Heart left ventricle (tissue), 13 donors: ENCODE results near the gene LYRM4.

Experiments
- POLR2A ChIP-seq, 2 donors: fragments of 450-650 bp; IDR thresholded peaks; one replicate each; pipeline ENCODE4 v1.6.1; 2017; ENCODE audit warnings: antibody characterized with exemption in 2 of 2, mild to moderate bottlenecking in 2 of 2, moderate library complexity in 2 of 2
- TF ChIP-seq, protein P1 (sequence below), 12 donors: fragments of 200-600 bp; sonication (generic) in 4 of 12; IDR thresholded peaks; one replicate each; pipeline versions ENCODE4 v1.5.0 to v1.8.0; 2018 to 2022; ENCODE audit warnings: antibody characterized with exemption in 12 of 12, mild to moderate bottlenecking in 5 of 12
- donor health status: ischemic (EF 13 %, LVEDD 7.1; RV severe dilation, severe dysfunction).
- donor health status: DM: no; HTN: yes; CAD: no.
- donor health status: DM: no; HTN: no; CAD: no.
- donor health status: ischemic (EF 25% LVEDD 6.9; RV normal size, moderate dysfunction).
- donor health status: ischemic (EF 25% LVEDD 5.7; RV mildly dilated, moderate dysfunction).
- donor health status: ischemic (EF 35%, LVEDD 5.7; RV mildly dilated, moderate dysfunction).
- donor health status: nonischemic (EF 11% LVEDD 7.7; RV severe dilation, severe dysfunction).
- donor health status: DM: yes; HTN: yes; CAD: no.
- donor health status: PGD.
- donor health status: ischemic (EF 29% LVEDD 5.4; RV normal size, mild dysfunction).
- donor health status: nonischemic (EF 23%, LVEDD 6.1; RV moderate dilation, normal function).

DNA sequence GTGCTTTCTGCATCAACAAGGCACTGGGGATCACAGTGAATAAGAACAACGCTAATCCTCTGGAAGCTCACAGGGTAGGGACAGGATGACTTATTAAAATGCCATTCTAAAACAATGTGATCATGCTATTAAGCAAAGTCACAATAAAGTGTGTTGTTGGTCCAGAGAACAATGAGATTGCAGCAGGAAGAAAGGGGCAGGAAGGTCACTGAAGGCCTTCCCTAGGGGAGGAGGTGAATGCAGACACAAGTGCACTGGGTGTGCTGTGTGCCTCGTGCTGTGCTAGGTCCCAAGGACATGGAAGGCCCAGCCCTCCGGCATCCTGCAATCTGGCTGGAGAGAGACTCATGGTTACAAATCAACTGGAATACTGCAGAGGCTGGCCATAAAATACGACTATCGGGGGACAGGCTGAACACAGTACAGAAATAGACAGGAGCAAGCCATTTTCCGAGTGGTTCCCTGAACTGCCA is 55.7 kb downstream of the LYRM4 start:
- TF ChIP-seq, protein P1, sequence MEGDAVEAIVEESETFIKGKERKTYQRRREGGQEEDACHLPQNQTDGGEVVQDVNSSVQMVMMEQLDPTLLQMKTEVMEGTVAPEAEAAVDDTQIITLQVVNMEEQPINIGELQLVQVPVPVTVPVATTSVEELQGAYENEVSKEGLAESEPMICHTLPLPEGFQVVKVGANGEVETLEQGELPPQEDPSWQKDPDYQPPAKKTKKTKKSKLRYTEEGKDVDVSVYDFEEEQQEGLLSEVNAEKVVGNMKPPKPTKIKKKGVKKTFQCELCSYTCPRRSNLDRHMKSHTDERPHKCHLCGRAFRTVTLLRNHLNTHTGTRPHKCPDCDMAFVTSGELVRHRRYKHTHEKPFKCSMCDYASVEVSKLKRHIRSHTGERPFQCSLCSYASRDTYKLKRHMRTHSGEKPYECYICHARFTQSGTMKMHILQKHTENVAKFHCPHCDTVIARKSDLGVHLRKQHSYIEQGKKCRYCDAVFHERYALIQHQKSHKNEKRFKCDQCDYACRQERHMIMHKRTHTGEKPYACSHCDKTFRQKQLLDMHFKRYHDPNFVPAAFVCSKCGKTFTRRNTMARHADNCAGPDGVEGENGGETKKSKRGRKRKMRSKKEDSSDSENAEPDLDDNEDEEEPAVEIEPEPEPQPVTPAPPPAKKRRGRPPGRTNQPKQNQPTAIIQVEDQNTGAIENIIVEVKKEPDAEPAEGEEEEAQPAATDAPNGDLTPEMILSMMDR (IDR thresholded peaks at IDR 0.05): no peak
- TF ChIP-seq POLR2A (IDR thresholded peaks at IDR 0.05): no peak
